HG03196 (cell line): ENCODE measurements around the gene CHTOP.

ENCODE experiments used
- ATAC-seq: cut with Tn5 transposase; IDR thresholded peaks from one replicate; pipeline ENCODE4 v1.9.1; 2021; ENCODE audit not compliant: unreplicated experiment

The CHTOP gene

GRCh38 chr1:153683854-153684253 lies 50.0 kb downstream of the CHTOP start:
- no peak for ATAC-seq

- ATAC-seq: no peak
Measured at GRCh38 chr1:153684892-153685291, 51.0 kb downstream of the CHTOP start.

- no peak for ATAC-seq
Measured at GRCh38 chr1:153685544-153686340, 51.9 kb downstream of the CHTOP start.

- ATAC-seq: no peak
Measured at GRCh38 chr1:153687346-153688125, 53.7 kb downstream of the CHTOP start.

- no peak for ATAC-seq
Measured at GRCh38 chr1:153688276-153688675, 54.4 kb downstream of the CHTOP start.

GRCh38 chr1:153688736-153689328 lies 55.0 kb downstream of the CHTOP start:
- ATAC-seq: no peak

GRCh38 chr1:153693466-153693865 lies 59.6 kb downstream of the CHTOP start:
- ATAC-seq: no peak
